Osteocyte (in vitro differentiated cells): ENCODE data around the gene ATP1B4. TPM values are rescaled to one million over a fixed set of nuclear protein-coding genes. Genes with fewer than 3 reads are reported as not detected.

Source experiments
- DNase-seq: peaks from one replicate; pipeline ENCODE4 v3.0.0; 2021; ENCODE audit warnings: mixed read lengths; ENCODE audit not compliant: unreplicated experiment; ENCODE audit errors: extremely low spot score
- H3K27ac Mint-ChIP-seq: one replicate; pipeline ENCODE4 v1.8.0; 2021; ENCODE audit warnings: mild to moderate bottlenecking, mixed read lengths; ENCODE audit not compliant: unreplicated experiment
- H3K27me3 Mint-ChIP-seq: one replicate; pipeline ENCODE4 v1.8.0; 2021; ENCODE audit warnings: mixed read lengths; ENCODE audit not compliant: unreplicated experiment
- H3K36me3 Mint-ChIP-seq: one replicate; pipeline ENCODE4 v1.8.0; 2021; ENCODE audit warnings: mixed read lengths; ENCODE audit not compliant: unreplicated experiment
- H3K4me1 Mint-ChIP-seq: one replicate; pipeline ENCODE4 v1.8.0; 2021; ENCODE audit warnings: mixed read lengths; ENCODE audit not compliant: unreplicated experiment
- H3K4me3 Mint-ChIP-seq: one replicate; pipeline ENCODE4 v1.8.0; 2021; ENCODE audit warnings: mild to moderate bottlenecking, moderate library complexity, mixed read lengths; ENCODE audit not compliant: unreplicated experiment
- H3K9me3 Mint-ChIP-seq: one replicate; pipeline ENCODE4 v1.8.0; 2021; ENCODE audit warnings: mixed read lengths; ENCODE audit not compliant: unreplicated experiment
- CTCF ChIP-seq: fragments of 200-600 bp; sonication (generic); IDR thresholded peaks from 2 replicates; pipeline ENCODE4 v1.5.0; 2021; ENCODE audit warnings: antibody characterized with exemption, mild to moderate bottlenecking, moderate library complexity
- total RNA-seq: library from RNA; stranded (reverse); gene quantifications from 2 replicates; pipeline ENCODE4 v1.2.1, GENCODE V29; 2021

ATP1B4 gene
- total RNA-seq, 1 donor from 2014 or later: not detected

GRCh38 chrX:120357186-120357585 lies 4.7 kb upstream of the ATP1B4 start:
- no peaks in the 10 kb centered on the region for H3K9me3 Mint-ChIP-seq
- H3K36me3 Mint-ChIP-seq: no peaks in the 10 kb centered on the region
- TF ChIP-seq CTCF: no peak
- no peak for DNase-seq
- no peak overlapping the region for H3K27ac Mint-ChIP-seq
- H3K4me3 Mint-ChIP-seq: no peak overlapping the region
- peaks cover 8% of the 10 kb centered on the region for H3K4me1 Mint-ChIP-seq
- no peaks in the 10 kb centered on the region for H3K27me3 Mint-ChIP-seq

GRCh38 chrX:120358737-120359456 lies 3.0 kb upstream of the ATP1B4 start:
- no peak overlapping the region for H3K27ac Mint-ChIP-seq
- no peak for TF ChIP-seq CTCF
- peaks cover 8% of the 10 kb centered on the region for H3K4me1 Mint-ChIP-seq
- H3K9me3 Mint-ChIP-seq: no peaks in the 10 kb centered on the region
- no peak overlapping the region for H3K4me3 Mint-ChIP-seq
- no peaks in the 10 kb centered on the region for H3K36me3 Mint-ChIP-seq
- H3K27me3 Mint-ChIP-seq: no peaks in the 10 kb centered on the region
- DNase-seq: no peak

- Mint-ChIP-seq H3K4me1 (no peaks in the 10 kb centered on the region), H3K9me3 (peaks cover 8% of the 10 kb centered on the region), H3K27me3 (peaks cover 2% of the 10 kb centered on the region), H3K36me3 (no peaks in the 10 kb centered on the region), H3K4me3 (no peak overlapping the region), H3K27ac (no peak overlapping the region)
- TF ChIP-seq CTCF: peak; percentile 34
- no peak for DNase-seq
Measured at GRCh38 chrX:120365320-120365719, 3.4 kb downstream of the ATP1B4 start.

GRCh38 chrX:120365968-120366367 lies 4.1 kb downstream of the ATP1B4 start:
- H3K27me3 Mint-ChIP-seq: peaks cover 2% of the 10 kb centered on the region

GRCh38 chrX:120366794-120367193 lies 4.9 kb downstream of the ATP1B4 start:
- Mint-ChIP-seq H3K27ac (no peak overlapping the region), H3K4me3 (no peak overlapping the region), H3K4me1 (no peaks in the 10 kb centered on the region), H3K9me3 (peaks cover 8% of the 10 kb centered on the region), H3K27me3 (peaks cover 2% of the 10 kb centered on the region), H3K36me3 (no peaks in the 10 kb centered on the region)
- DNase-seq: no peak
- TF ChIP-seq CTCF: no peak

More at GRCh38 chrX:120365968-120366367, 4.1 kb downstream of the ATP1B4 start:
- DNase-seq: no peak
- no peak overlapping the region for H3K4me3 Mint-ChIP-seq
- no peak for TF ChIP-seq CTCF
- H3K9me3 Mint-ChIP-seq: peaks cover 8% of the 10 kb centered on the region
- no peak overlapping the region for H3K27ac Mint-ChIP-seq
- H3K4me1 Mint-ChIP-seq: no peaks in the 10 kb centered on the region
- no peaks in the 10 kb centered on the region for H3K36me3 Mint-ChIP-seq
